HepG2 (cell line): ENCODE results near the gene PTCH1. TPM values are rescaled to one million over a fixed set of nuclear protein-coding genes. Genes with fewer than 3 reads are reported as not detected.

Source experiments
- AGO2 ChIP-seq: fragments of 200-400 bp; formaldehyde crosslinking; optimal IDR thresholded peaks from 2 replicates; pipeline ENCODE3; 2017; ENCODE audit warnings: mild to moderate bottlenecking, low read depth, low read length, moderate library complexity
- CEBPZ ChIP-seq: IDR thresholded peaks from 2 replicates; pipeline ENCODE4 v1.6.1; 2012; ENCODE audit warnings: low read length, improper control_type of control experiment
- KDM5A ChIP-seq: fragments of 200-600 bp; sonication (generic); IDR thresholded peaks from 2 replicates; pipeline ENCODE4 v1.7.0; 2018; ENCODE audit warnings: antibody characterized with exemption, mild to moderate bottlenecking, low read length, borderline replicate concordance
- NCOA1 ChIP-seq: sonication (generic); formaldehyde crosslinking; IDR thresholded peaks from 2 replicates; pipeline ENCODE4 v1.9.0; 2021; ENCODE audit warnings: missing genetic modification reagents
- NFE2 ChIP-seq: sonication (generic); formaldehyde crosslinking; IDR thresholded peaks from 2 replicates; pipeline ENCODE4 v1.4.0; 2020; ENCODE audit warnings: missing genetic modification reagents
- PRDM4 ChIP-seq: sonication (generic); formaldehyde crosslinking; IDR thresholded peaks from 2 replicates; pipeline ENCODE4 v1.9.0; 2021; ENCODE audit warnings: missing genetic modification reagents, borderline replicate concordance
- SETDB1 ChIP-seq: sonication (generic); formaldehyde crosslinking; IDR thresholded peaks from 2 replicates; pipeline ENCODE4 v1.5.1; 2020; ENCODE audit warnings: missing genetic modification reagents, mild to moderate bottlenecking, borderline replicate concordance
- SIX4 ChIP-seq: sonication (generic); formaldehyde crosslinking; IDR thresholded peaks from 2 replicates; pipeline ENCODE4 v1.4.0; 2020; ENCODE audit warnings: missing genetic modification reagents
- SMAD1 ChIP-seq: sonication (generic); formaldehyde crosslinking; IDR thresholded peaks from 2 replicates; pipeline ENCODE4 v1.4.0; 2020; ENCODE audit warnings: missing genetic modification reagents, low read depth, mild to moderate bottlenecking, borderline replicate concordance
- ZNF232 ChIP-seq: sonication (generic); formaldehyde crosslinking; IDR thresholded peaks from 2 replicates; pipeline ENCODE4 v1.4.0; 2020; ENCODE audit warnings: missing genetic modification reagents, borderline replicate concordance
- ZNF850 ChIP-seq: sonication (generic); formaldehyde crosslinking; conservative IDR thresholded peaks from 2 replicates; pipeline ENCODE4 v1.9.0; 2021; ENCODE audit warnings: mild to moderate bottlenecking, missing genetic modification reagents
- ZNF878 ChIP-seq: sonication (generic); formaldehyde crosslinking; IDR thresholded peaks from 2 replicates; pipeline ENCODE4 v1.8.1; 2023; ENCODE audit warnings: mild to moderate bottlenecking, missing genetic modification reagents, moderate library complexity
- ZNF891 ChIP-seq: sonication (generic); formaldehyde crosslinking; IDR thresholded peaks from 2 replicates; pipeline ENCODE4 v1.5.0; 2020; ENCODE audit warnings: mild to moderate bottlenecking, missing genetic modification reagents
- polyA plus RNA-seq, 8 experiments: library from polyadenylated mRNA; depleted of rRNA in 3 of 8; stranded (reverse) in 7 of 8; unstranded in 1 of 8; fragments of >200 nt; fragmentation: Illumina TruSeq in 4 of 8; extraction: Trizol in 4 of 8; gene quantifications; 2 replicates each; pipeline versions ENCODE4 v1.2.1 to v1.2.3, GENCODE V29; 2011 to 2016; ENCODE audit warnings: low read depth in 4 of 8, missing spikeins in 1 of 8, mixed read lengths in 1 of 8; ENCODE audit not compliant: insufficient read depth in 1 of 8
- total RNA-seq, 5 experiments: library from RNA; depleted of rRNA; stranded (reverse); fragments of >200 nt; fragmentation: Illumina TruSeq; extraction: Trizol; gene quantifications; 2 replicates each; pipeline ENCODE4 v1.2.3, GENCODE V29; 2016; ENCODE audit warnings: low read depth in 1 of 5

The PTCH1 gene
- total and polyA plus RNA-seq, 2 of the 13 experiments (the other 11 are each of a cell fraction or from before 2014, with no cell fraction given): 2.8 to 3.9 TPM

GRCh38 chr9:95516734-95517558, at the start of gene PTCH1 (continued):
- TF ChIP-seq CEBPZ (no peak), ZNF232 (CRISPR knock-in tag) (no peak), SETDB1 (CRISPR knock-in tag) (no peak), KDM5A (no peak), NFE2 (CRISPR knock-in tag) (no peak), SIX4 (CRISPR knock-in tag) (no peak), SMAD1 (CRISPR knock-in tag) (no peak), PRDM4 (CRISPR knock-in tag) (no peak), AGO2 (no peak), ZNF850 (CRISPR knock-in tag) (no peak), ZNF878 (CRISPR knock-in tag) (no peak), ZNF891 (CRISPR knock-in tag) (no peak), NCOA1 (no peak)
- TF ChIP-seq, all 625 proteins: peak for 30
